ENCODE measurements around the gene TXK.

DNA sequence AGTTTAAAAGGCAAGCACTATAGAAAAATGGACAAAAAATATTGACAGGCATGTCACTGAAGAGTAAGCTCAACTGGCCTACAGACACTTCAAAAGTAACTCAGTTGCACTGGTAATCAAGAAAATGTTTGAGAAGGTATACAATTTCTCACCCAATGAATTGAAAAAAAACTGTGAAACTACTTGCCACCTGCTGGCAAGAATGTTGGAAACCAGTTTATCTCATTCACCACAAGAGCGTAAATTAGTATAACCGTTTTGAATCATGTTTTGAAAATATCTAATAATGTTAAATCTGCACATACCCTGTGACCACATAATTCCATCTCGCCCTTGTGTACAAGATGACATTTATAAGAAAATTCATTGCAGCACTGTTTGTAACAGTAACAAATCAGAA lies 31.7 kb downstream of the TXK start:
- TF ChIP-seq, protein P1, sequence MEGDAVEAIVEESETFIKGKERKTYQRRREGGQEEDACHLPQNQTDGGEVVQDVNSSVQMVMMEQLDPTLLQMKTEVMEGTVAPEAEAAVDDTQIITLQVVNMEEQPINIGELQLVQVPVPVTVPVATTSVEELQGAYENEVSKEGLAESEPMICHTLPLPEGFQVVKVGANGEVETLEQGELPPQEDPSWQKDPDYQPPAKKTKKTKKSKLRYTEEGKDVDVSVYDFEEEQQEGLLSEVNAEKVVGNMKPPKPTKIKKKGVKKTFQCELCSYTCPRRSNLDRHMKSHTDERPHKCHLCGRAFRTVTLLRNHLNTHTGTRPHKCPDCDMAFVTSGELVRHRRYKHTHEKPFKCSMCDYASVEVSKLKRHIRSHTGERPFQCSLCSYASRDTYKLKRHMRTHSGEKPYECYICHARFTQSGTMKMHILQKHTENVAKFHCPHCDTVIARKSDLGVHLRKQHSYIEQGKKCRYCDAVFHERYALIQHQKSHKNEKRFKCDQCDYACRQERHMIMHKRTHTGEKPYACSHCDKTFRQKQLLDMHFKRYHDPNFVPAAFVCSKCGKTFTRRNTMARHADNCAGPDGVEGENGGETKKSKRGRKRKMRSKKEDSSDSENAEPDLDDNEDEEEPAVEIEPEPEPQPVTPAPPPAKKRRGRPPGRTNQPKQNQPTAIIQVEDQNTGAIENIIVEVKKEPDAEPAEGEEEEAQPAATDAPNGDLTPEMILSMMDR (IDR thresholded peaks at IDR 0.05): no peak
- no peak for TF ChIP-seq POLR2A (IDR thresholded peaks at IDR 0.05)
